HCT116 (cell line): Measurements from ENCODE around the gene CACNA2D3. TPM values are rescaled to one million over a fixed set of nuclear protein-coding genes. Genes with fewer than 3 reads are reported as not detected.

Experiments used
- ATAC-seq: fragments of 200-7000 bp; cut with Tn5 transposase; 2 replicates; pipeline ENCODE4 v1.9.1; 2020; ENCODE audit warnings: mild to moderate bottlenecking, moderate library complexity
- BruUV-seq: library from RNA; stranded (reverse); fragments of 400-500 nt; replicated peaks from 2 replicates; lab custom pipeline; 2021; lab: Mats Ljungman, UMichigan
- CTCF ChIA-PET: fragments of 300-600 bp; sonication (Branson Sonifier 250); formaldehyde crosslinking; loops from one replicate; lab custom pipeline; 2021; ENCODE audit warnings: antibody characterized with exemption; lab: Charles Lee
- POLR2A ChIA-PET: fragments of 300-600, 350-600 bp; sonication (Branson Sonifier 250); formaldehyde crosslinking; loops from one replicate; lab custom pipeline; 2021; ENCODE audit warnings: antibody characterized with exemption; lab: Charles Lee
- RAD21 ChIA-PET, 2 experiments: fragments of 300-600 bp; sonication (Branson Sonifier 250); formaldehyde crosslinking; loops; one replicate each; lab custom pipeline; 2023; ENCODE audit warnings: low total read pairs in 2 of 2; ENCODE audit not compliant: uncharacterized antibody in 2 of 2, unreplicated experiment in 2 of 2, low non-redundant PET in 1 of 2; lab: Charles Lee
- DNase-seq: peaks from one replicate; pipeline ENCODE4 v3.0.0-alpha.2; 2010; ENCODE audit warnings: low read depth, low spot score
- H2AFZ ChIP-seq: fragments of 200-600 bp; shearing (Covaris generic), sonication (generic); 2 replicates; pipeline ENCODE4 v1.6.1; 2017; ENCODE audit warnings: low read depth, mixed run types, mixed read lengths, antibody characterized with exemption, low read length; ENCODE audit not compliant: poor library complexity, severe bottlenecking
- H3K27ac ChIP-seq: 2 replicates; pipeline ENCODE4 v1.5.1; 2012; ENCODE audit warnings: low read depth, low read length
- H3K27me3 ChIP-seq: fragments of 200-600 bp; sonication (generic); 2 replicates; pipeline ENCODE4 v1.6.1; 2016; ENCODE audit warnings: mixed run types, low read length, mixed read lengths; ENCODE audit not compliant: insufficient read depth
- H3K36me3 ChIP-seq, 2 experiments: fragments of 200-500 bp in 1 of 2; fragments of 200-600 bp in 1 of 2; sonication (Bioruptor generic) in 1 of 2; sonication (generic) in 1 of 2; 2 replicates each; pipeline versions ENCODE4 v1.5.1 to v1.6.1; 2014 to 2016; ENCODE audit warnings: low read length in 2 of 2, inconsistent platforms in 1 of 2, mixed read lengths in 1 of 2, mixed run types in 1 of 2; ENCODE audit not compliant: insufficient read depth in 2 of 2, control insufficient read depth in 1 of 2
- H3K4me1 ChIP-seq, 2 experiments: fragments of 200-600 bp in 1 of 2; sonication (generic) in 1 of 2; 2 replicates each; pipeline versions ENCODE4 v1.5.1 to v1.6.1; 2012 to 2017; ENCODE audit warnings: low read length in 2 of 2, inconsistent platforms in 1 of 2, mild to moderate bottlenecking in 1 of 2, mixed read lengths in 1 of 2, mixed run types in 1 of 2, moderate library complexity in 1 of 2; ENCODE audit not compliant: insufficient read depth in 2 of 2, control insufficient read depth in 1 of 2
- H3K4me2 ChIP-seq: fragments of 200-600 bp; sonication (generic); 2 replicates; pipeline ENCODE4 v1.6.1; 2017; ENCODE audit warnings: mixed run types, low read length, mixed read lengths
- H3K4me3 ChIP-seq, 2 experiments: fragments of 200-600 bp in 1 of 2; sonication (generic) in 1 of 2; replicated peaks in 1 of 2; 2 replicates each; pipeline ENCODE4 v1.5.1; 2011 to 2016; ENCODE audit warnings: low read length in 2 of 2, control low read depth in 1 of 2, low read depth in 1 of 2, mild to moderate bottlenecking in 1 of 2, mixed read lengths in 1 of 2, mixed run types in 1 of 2
- H3K79me2 ChIP-seq: fragments of 200-600 bp; sonication (generic); 2 replicates; pipeline ENCODE4 v1.6.1; 2017; ENCODE audit warnings: mild to moderate bottlenecking, mixed run types, low read length, moderate library complexity, mixed read lengths; ENCODE audit not compliant: insufficient read depth
- H3K9ac ChIP-seq: fragments of 200-600 bp; sonication (generic); 2 replicates; pipeline ENCODE4 v1.6.1; 2016; ENCODE audit warnings: low read length, mixed read lengths
- H3K9me2 ChIP-seq: fragments of 200-600 bp; sonication (generic), shearing (Covaris generic); 2 replicates; pipeline ENCODE4 v1.6.1; 2017; ENCODE audit warnings: mixed run types, mild to moderate bottlenecking, moderate library complexity; ENCODE audit not compliant: insufficient read depth
- H3K9me3 ChIP-seq, 2 experiments: fragments of 200-500 bp in 1 of 2; fragments of 200-600 bp in 1 of 2; sonication (Bioruptor generic) in 1 of 2; sonication (generic) in 1 of 2; 2 replicates each; pipeline ENCODE4 v1.6.1; 2014 to 2017; ENCODE audit warnings: low read length in 2 of 2, mixed read lengths in 2 of 2, inconsistent platforms in 1 of 2, low read depth in 1 of 2, mild to moderate bottlenecking in 1 of 2, mixed run types in 1 of 2, moderate library complexity in 1 of 2; ENCODE audit not compliant: control insufficient read depth in 1 of 2, insufficient read depth in 1 of 2
- H4K20me1 ChIP-seq: fragments of 200-600 bp; sonication (generic), shearing (Covaris generic); 2 replicates; pipeline ENCODE4 v1.6.1; 2017; ENCODE audit warnings: mixed run types, mild to moderate bottlenecking, moderate library complexity; ENCODE audit not compliant: insufficient read depth
- ATF3 ChIP-seq: IDR thresholded peaks from 2 replicates; pipeline ENCODE4 v1.6.1; 2012
- CBX3 ChIP-seq: IDR thresholded peaks from 2 replicates; pipeline ENCODE4 v1.6.1; 2012; ENCODE audit warnings: low read depth
- CEBPB ChIP-seq: IDR thresholded peaks from 2 replicates; pipeline ENCODE4 v1.6.1; 2012; ENCODE audit warnings: low read depth
- EGR1 ChIP-seq: IDR thresholded peaks from 2 replicates; pipeline ENCODE4 v1.6.1; 2012; ENCODE audit warnings: low read depth
- ELF1 ChIP-seq: IDR thresholded peaks from 2 replicates; pipeline ENCODE4 v1.6.1; 2012; ENCODE audit warnings: low read depth, borderline replicate concordance
- EZH2phosphoT487 ChIP-seq: fragments of 200-600 bp; IDR thresholded peaks from 2 replicates; pipeline ENCODE4 v1.6.1; 2018; ENCODE audit warnings: antibody characterized with exemption, borderline replicate concordance
- POLR2A ChIP-seq: IDR thresholded peaks from 2 replicates; pipeline ENCODE4 v1.7.0; 2011; ENCODE audit warnings: borderline replicate concordance; ENCODE audit not compliant: insufficient read depth, insufficient read length; ENCODE audit errors: extremely low read depth
- POLR2AphosphoS5 ChIP-seq: IDR thresholded peaks from 2 replicates; pipeline ENCODE4 v1.6.1; 2011; ENCODE audit warnings: mild to moderate bottlenecking, low read depth, low read length, moderate library complexity
- RAD21 ChIP-seq: IDR thresholded peaks from 2 replicates; pipeline ENCODE4 v1.6.1; 2012; ENCODE audit warnings: low read depth, mild to moderate bottlenecking
- SIN3A ChIP-seq: IDR thresholded peaks from 2 replicates; pipeline ENCODE4 v1.6.1; 2012; ENCODE audit warnings: low read depth
- SP1 ChIP-seq: IDR thresholded peaks from 2 replicates; pipeline ENCODE4 v1.6.1; 2012; ENCODE audit warnings: low read depth
- SRF ChIP-seq: IDR thresholded peaks from 2 replicates; pipeline ENCODE4 v1.6.1; 2012; ENCODE audit warnings: low read depth
- TCF7L2 ChIP-seq: IDR thresholded peaks from 2 replicates; pipeline ENCODE4 v1.7.0; 2011; ENCODE audit warnings: borderline replicate concordance, inconsistent platforms; ENCODE audit not compliant: insufficient read depth, insufficient read length; ENCODE audit errors: extremely low read depth
- YY1 ChIP-seq: IDR thresholded peaks from 2 replicates; pipeline ENCODE4 v1.6.1; 2011; ENCODE audit warnings: low read length, low read depth, moderate library complexity, mild to moderate bottlenecking; ENCODE audit not compliant: insufficient replicate concordance; ENCODE audit errors: extremely low read depth
- ZBTB33 ChIP-seq: IDR thresholded peaks from 2 replicates; pipeline ENCODE4 v1.6.1; 2011; ENCODE audit warnings: mild to moderate bottlenecking, low read length, moderate library complexity; ENCODE audit not compliant: insufficient replicate concordance; ENCODE audit errors: extremely low read depth
- ZFX ChIP-seq: fragments of 450-650 bp; IDR thresholded peaks from 2 replicates; pipeline ENCODE4 v1.6.1; 2017
- intact Hi-C: fragments of 100-400 bp; cut with micrococcal nuclease; formaldehyde crosslinking; loops from 2 replicates; pipeline ENCODE4 v1.10.0; 2022
- total RNA-seq: library from RNA; stranded (reverse); gene quantifications from one replicate; pipeline ENCODE4 v1.2.1, GENCODE V29; 2021; ENCODE audit not compliant: unreplicated experiment
- TF ChIP-seq, protein P1 (sequence below): IDR thresholded peaks from 2 replicates; pipeline ENCODE4 v1.6.1; 2012

CACNA2D3 gene
- total RNA-seq, 1 experiment from 2014 or later, result 0.20 TPM

- no peaks in the 10 kb centered on the region for H4K20me1 ChIP-seq
- ATAC-seq (no peak), DNase-seq (no peak)
- no TSS peak for BruUV-seq
- H3K36me3 ChIP-seq, result no peaks in the 10 kb centered on the region
- no peaks in the 10 kb centered on the region for H3K4me1 ChIP-seq
- no peaks in the 10 kb centered on the region for H3K27me3 ChIP-seq
- H3K9me3 ChIP-seq, result no peaks in the 10 kb centered on the region; a peak in 1 of 4 replicates
- no peak overlapping the region for H3K27ac ChIP-seq
- H3K9ac ChIP-seq, result no peak overlapping the region
- intact Hi-C loops, result no loop called here
- H3K9me2 ChIP-seq, result no peaks in the 10 kb centered on the region
- no peaks in the 10 kb centered on the region for H3K79me2 ChIP-seq
- CTCF ChIA-PET, result no interaction called here
- POLR2A ChIA-PET, result no interaction called here
- H3K4me3 ChIP-seq, result no peak overlapping the region
- H3K4me2 ChIP-seq, result no peak overlapping the region
- RAD21 ChIA-PET, result no interaction called here
- H2AFZ ChIP-seq, result no peak overlapping the region
- no peak for TF ChIP-seq EZH2phosphoT487
- TF ChIP-seq, protein P1, sequence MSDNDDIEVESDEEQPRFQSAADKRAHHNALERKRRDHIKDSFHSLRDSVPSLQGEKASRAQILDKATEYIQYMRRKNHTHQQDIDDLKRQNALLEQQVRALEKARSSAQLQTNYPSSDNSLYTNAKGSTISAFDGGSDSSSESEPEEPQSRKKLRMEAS, result no peak
- no peak for TF ChIP-seq ZFX
- no peak for TF ChIP-seq SP1
- no peak for TF ChIP-seq ZBTB33
- no peak for TF ChIP-seq EGR1
- no peak for TF ChIP-seq POLR2AphosphoS5
- TF ChIP-seq POLR2A, result no peak
- TF ChIP-seq TCF7L2, result no peak
- TF ChIP-seq, all 23 proteins: peak for 0
These were observed 549.2 kb downstream of the CACNA2D3 start for GRCh38 chr3:54671511-54671910.

DNA sequence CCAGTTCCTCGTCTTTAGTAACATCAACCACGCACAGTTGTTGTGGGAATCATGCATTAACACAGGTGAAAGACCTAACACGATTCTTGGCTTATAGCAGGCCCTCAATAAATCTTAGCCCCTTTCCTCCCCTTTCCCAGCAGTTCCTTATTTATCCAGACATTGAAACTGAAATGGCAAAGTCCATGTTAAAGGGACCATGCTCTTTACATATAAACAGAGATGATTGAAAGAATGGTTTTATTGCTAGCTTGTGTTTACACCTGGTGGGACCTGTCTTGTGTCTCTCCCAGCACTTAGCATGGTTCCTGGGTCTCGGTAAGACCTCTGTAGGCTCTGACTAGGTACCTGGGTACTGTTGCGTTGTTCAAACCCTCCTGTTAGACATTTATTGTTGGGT, 553.7 kb downstream of the CACNA2D3 start:
- RAD21 ChIA-PET, result no interaction called here
- Histone ChIP-seq H3K4me1 (no peaks in the 10 kb centered on the region), H3K27ac (no peak overlapping the region), H3K79me2 (no peaks in the 10 kb centered on the region), H4K20me1 (no peaks in the 10 kb centered on the region), H3K36me3 (no peaks in the 10 kb centered on the region), H3K9ac (no peak overlapping the region), H3K27me3 (no peaks in the 10 kb centered on the region), H3K4me2 (no peak overlapping the region), H3K4me3 (no peak overlapping the region), H3K9me2 (no peaks in the 10 kb centered on the region), H3K9me3 (no peaks in the 10 kb centered on the region; a peak in 1 of 4 replicates), H2AFZ (no peak overlapping the region)
- BruUV-seq, result no TSS peak
- DNase-seq (no peak), ATAC-seq (no peak)
- CTCF ChIA-PET, result no interaction called here
- POLR2A ChIA-PET, result no interaction called here
- intact Hi-C loops, result no loop called here
- TF ChIP-seq SRF, result no peak
- no peak for TF ChIP-seq RAD21
- no peak for TF ChIP-seq EZH2phosphoT487
- TF ChIP-seq ZBTB33, result no peak
- TF ChIP-seq SIN3A, result no peak
- TF ChIP-seq ELF1, result no peak
- no peak for TF ChIP-seq POLR2AphosphoS5
- TF ChIP-seq TCF7L2, result no peak
- no peak for TF ChIP-seq CEBPB
- no peak for TF ChIP-seq SP1
- no peak for TF ChIP-seq CBX3
- no peak for TF ChIP-seq POLR2A
- no peak for TF ChIP-seq ATF3
- TF ChIP-seq YY1, result no peak
